Adipocyte (in vitro differentiated cells): ENCODE measurements around the gene STK32A.

Source experiments
- DNase-seq: peaks from one replicate; pipeline ENCODE4 v3.0.0-alpha.2; 2015; ENCODE audit warnings: low read depth
- H3K27me3 ChIP-seq: replicated peaks from 2 replicates; pipeline ENCODE4 v1.7.0; 2013; ENCODE audit warnings: mild to moderate bottlenecking, low read length, moderate library complexity; ENCODE audit not compliant: control insufficient read depth, insufficient read depth
- H3K36me3 ChIP-seq: 2 replicates; pipeline ENCODE4 v1.7.0; 2013; ENCODE audit warnings: low read length, mild to moderate bottlenecking, moderate library complexity; ENCODE audit not compliant: control insufficient read depth, insufficient read depth, severe bottlenecking
- H3K4me1 ChIP-seq: 2 replicates; pipeline ENCODE4 v1.7.0; 2013; ENCODE audit warnings: mild to moderate bottlenecking, low read length, moderate library complexity; ENCODE audit not compliant: control insufficient read depth, insufficient read depth
- H3K4me3 ChIP-seq: 2 replicates; pipeline ENCODE4 v1.7.0; 2013; ENCODE audit warnings: mild to moderate bottlenecking, low read length, moderate library complexity
- H3K9ac ChIP-seq: 2 replicates; pipeline ENCODE4 v1.7.0; 2013; ENCODE audit warnings: mild to moderate bottlenecking, low read length, moderate library complexity
- H3K9me3 ChIP-seq: 2 replicates; pipeline ENCODE4 v1.7.0; 2013; ENCODE audit warnings: mild to moderate bottlenecking, low read length, moderate library complexity; ENCODE audit not compliant: control insufficient read depth

STK32A gene

DNA sequence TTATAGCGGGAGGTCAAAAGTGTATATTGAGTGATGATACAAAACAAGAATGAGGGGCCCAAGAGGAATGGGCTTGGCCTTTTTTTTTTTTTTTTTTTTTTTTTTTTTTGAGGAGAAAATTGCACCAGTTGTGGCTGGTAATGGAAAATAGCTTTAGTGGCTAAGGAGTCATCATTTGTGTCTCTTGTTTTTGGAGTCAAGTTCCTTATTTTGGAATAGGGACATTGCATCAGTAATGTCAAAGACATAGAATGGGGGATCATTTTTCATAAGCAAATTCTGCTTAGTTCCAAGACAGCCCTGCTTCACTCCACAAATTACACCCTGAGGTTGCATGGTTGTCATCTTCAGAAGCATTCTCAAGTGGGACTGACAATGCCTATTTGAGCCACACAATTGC lies 137.4 kb downstream of the STK32A start:
- no peaks in the 10 kb centered on the region for H3K36me3 ChIP-seq
- H3K4me1 ChIP-seq: peaks cover 4% of the 10 kb centered on the region
- no peaks in the 10 kb centered on the region for H3K9me3 ChIP-seq
- no peak for DNase-seq
- no peak overlapping the region for H3K4me3 ChIP-seq
- H3K9ac ChIP-seq: no peak overlapping the region
- no peaks in the 10 kb centered on the region for H3K27me3 ChIP-seq

DNA sequence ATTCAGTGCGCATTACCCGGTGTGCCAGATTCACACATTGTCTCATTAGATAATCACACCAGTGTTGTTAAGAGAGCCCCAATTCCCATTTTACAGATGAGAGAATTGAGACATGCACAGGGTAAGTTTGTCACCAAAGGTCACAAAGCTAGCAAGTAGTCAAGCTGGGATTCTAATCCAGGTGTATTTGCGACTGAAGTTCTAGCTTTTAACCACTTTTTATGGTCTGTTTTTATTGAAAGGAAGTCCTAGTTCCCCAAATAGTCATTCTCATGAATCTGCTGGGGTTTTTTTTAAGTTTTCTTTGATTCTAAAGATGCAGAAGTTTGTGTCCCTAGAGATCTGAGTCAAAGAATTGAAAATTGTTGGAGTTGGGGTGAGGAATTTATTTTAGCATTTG lies 138.5 kb downstream of the STK32A start:
- H3K27me3 ChIP-seq: no peaks in the 10 kb centered on the region
- H3K36me3 ChIP-seq: no peaks in the 10 kb centered on the region
- H3K9me3 ChIP-seq: peaks cover 1% of the 10 kb centered on the region
- no peak overlapping the region for H3K4me3 ChIP-seq
- no peak for DNase-seq
- H3K9ac ChIP-seq: no peak overlapping the region
- H3K4me1 ChIP-seq: peaks cover 4% of the 10 kb centered on the region

DNA sequence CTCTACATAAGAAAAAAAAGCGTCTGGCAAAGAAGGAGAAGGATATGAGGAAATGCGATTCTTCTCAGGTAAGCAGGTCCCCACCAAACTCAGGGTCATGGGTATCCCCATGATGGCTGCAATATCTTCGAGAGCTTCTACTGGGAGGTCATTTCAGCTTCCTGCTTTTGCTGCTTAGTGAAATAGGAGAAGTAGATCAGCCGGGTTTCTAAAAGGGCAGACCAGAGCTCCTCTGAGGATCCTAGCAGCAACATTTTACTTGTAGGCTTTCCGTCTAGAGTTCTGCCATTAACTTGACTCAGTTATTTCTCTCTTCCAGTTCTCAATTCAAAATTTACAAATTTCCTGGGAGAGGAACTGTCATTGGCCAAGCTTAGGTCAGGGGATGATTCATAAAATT lies 140.3 kb downstream of the STK32A start:
- DNase-seq: no peak
- H3K9ac ChIP-seq: no peak overlapping the region
- no peak overlapping the region for H3K4me3 ChIP-seq
- H3K9me3 ChIP-seq: peaks cover 4% of the 10 kb centered on the region
- H3K36me3 ChIP-seq: no peaks in the 10 kb centered on the region
- H3K4me1 ChIP-seq: peaks cover under 1% of the 10 kb centered on the region
- no peaks in the 10 kb centered on the region for H3K27me3 ChIP-seq

DNA sequence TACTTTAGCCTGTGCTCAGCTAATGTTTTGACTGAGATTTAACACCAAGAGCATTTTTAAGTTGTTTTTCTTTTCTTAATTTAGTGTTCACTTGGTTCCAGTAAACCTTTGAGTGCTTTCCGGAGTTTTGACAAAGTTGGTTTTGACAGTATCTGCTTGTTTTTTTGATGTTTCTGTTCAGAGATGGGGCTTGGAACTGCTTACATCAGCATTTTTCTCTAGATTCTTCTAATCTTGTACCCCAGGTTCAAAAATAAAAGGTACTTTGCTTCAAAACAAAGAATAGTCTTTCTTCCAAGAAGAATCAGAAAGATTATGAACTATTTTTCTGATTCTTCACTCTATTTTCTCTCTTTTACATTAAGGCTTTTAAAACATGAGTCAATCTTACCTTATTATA lies 142.9 kb downstream of the STK32A start:
- no peak for DNase-seq
- no peaks in the 10 kb centered on the region for H3K4me1 ChIP-seq
- H3K27me3 ChIP-seq: no peaks in the 10 kb centered on the region
- H3K9me3 ChIP-seq: peaks cover 4% of the 10 kb centered on the region
- H3K9ac ChIP-seq: no peak overlapping the region
- H3K4me3 ChIP-seq: no peak overlapping the region
- no peaks in the 10 kb centered on the region for H3K36me3 ChIP-seq

DNA sequence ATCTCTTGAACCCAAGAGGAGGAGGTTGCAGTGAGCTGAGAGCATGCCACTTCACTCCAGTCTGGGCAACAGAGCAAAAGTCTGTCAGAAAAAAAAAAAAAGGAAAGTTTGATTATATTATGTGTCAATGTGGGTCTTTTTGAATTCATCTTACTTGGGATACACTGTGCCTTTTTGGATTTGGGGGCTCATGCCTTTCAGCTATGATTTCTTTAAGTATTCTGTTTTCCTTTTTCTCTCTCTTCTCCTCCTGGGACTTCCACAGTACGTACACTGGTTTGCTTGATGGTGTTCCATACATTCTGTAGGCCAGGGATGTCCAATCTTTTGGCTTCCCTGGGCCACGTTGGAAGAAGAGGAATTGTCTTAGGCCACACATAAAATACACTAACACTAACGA lies 146.7 kb downstream of the STK32A start:
- H3K27me3 ChIP-seq: no peaks in the 10 kb centered on the region
- H3K36me3 ChIP-seq: no peaks in the 10 kb centered on the region
- H3K9ac ChIP-seq: no peak overlapping the region
- H3K4me1 ChIP-seq: no peaks in the 10 kb centered on the region
- H3K4me3 ChIP-seq: no peak overlapping the region
- DNase-seq: no peak
- H3K9me3 ChIP-seq: peaks cover 4% of the 10 kb centered on the region

- Histone ChIP-seq H3K4me1 (no peaks in the 10 kb centered on the region), H3K27me3 (no peaks in the 10 kb centered on the region), H3K4me3 (peak overlapping the region; percentile 79), H3K36me3 (no peaks in the 10 kb centered on the region), H3K9ac (peak overlapping the region; percentile 62), H3K9me3 (peaks cover 4% of the 10 kb centered on the region)
- DNase-seq: no peak
Observed at GRCh38 chr5:147382776-147383175, 147.9 kb downstream of the STK32A start.

- H3K4me3 ChIP-seq: no peak overlapping the region
- no peaks in the 10 kb centered on the region for H3K27me3 ChIP-seq
- H3K9ac ChIP-seq: no peak overlapping the region
- no peaks in the 10 kb centered on the region for H3K4me1 ChIP-seq
- no peaks in the 10 kb centered on the region for H3K9me3 ChIP-seq
- H3K36me3 ChIP-seq: no peaks in the 10 kb centered on the region
- DNase-seq: no peak
Observed at GRCh38 chr5:147384346-147385193, 149.7 kb downstream of the STK32A start.

- no peak overlapping the region for H3K9ac ChIP-seq
- no peaks in the 10 kb centered on the region for H3K27me3 ChIP-seq
- no peak overlapping the region for H3K4me3 ChIP-seq
- no peaks in the 10 kb centered on the region for H3K9me3 ChIP-seq
- no peaks in the 10 kb centered on the region for H3K36me3 ChIP-seq
- peaks cover 10% of the 10 kb centered on the region for H3K4me1 ChIP-seq
- DNase-seq: no peak
Observed at GRCh38 chr5:147387109-147387508, 152.3 kb downstream of the STK32A start.

DNA sequence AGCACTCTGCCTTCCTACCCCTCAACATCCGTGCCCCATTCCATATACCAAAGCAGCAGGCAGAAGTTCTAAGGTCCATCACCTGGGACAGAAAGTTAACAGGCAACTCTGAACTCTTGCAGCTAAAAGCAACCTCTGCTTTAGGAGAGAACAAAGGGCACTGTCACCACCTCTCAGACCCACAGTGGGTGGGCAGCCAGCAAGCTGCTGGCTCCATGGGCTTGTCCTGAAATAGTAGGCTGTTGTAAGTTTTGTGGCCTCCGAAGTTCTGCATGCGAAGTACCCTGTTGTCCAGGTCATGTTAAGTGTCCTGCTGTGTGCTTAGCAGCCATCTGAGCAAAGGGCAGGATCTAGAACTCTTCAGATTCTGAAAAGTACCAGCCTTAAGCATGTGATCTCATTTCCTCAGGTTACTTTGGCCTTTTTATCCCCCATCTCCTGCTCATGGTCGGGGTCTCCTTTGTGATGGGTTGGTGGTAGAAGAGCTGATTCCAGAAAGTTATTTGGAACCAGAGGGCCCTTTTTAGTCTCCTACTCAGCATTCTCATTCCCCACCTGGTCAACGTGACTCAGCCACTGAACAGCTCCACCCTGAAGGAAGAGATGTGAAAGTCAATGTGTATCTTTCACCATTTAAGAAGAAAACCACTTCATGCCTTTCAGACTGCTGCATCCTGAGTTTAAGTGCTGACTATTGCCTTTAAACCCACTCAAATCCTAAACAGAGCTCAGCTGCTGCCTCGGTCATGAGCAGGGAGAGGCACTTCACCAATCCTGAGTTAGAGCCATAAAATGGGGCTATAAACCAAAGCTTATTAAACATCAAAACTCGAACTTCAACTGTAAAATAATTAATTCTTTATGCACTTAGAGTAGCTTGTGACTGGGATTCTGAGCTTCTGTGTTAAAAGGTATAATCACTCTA lies 153.6 kb downstream of the STK32A start:
- no peak for DNase-seq
- peaks cover 12% of the 10 kb centered on the region for H3K4me1 ChIP-seq

GRCh38 chr5:147390654-147391225 lies 155.9 kb downstream of the STK32A start:
- H3K4me1 ChIP-seq: peaks cover 16% of the 10 kb centered on the region
- no peak overlapping the region for H3K4me3 ChIP-seq
- DNase-seq: no peak
- H3K36me3 ChIP-seq: no peaks in the 10 kb centered on the region
- no peaks in the 10 kb centered on the region for H3K9me3 ChIP-seq
- H3K27me3 ChIP-seq: no peaks in the 10 kb centered on the region
- no peak overlapping the region for H3K9ac ChIP-seq

More for the DNA sequence above, 153.6 kb downstream of the STK32A start:
- Histone ChIP-seq H3K36me3 (no peaks in the 10 kb centered on the region), H3K27me3 (no peaks in the 10 kb centered on the region), H3K9ac (no peak overlapping the region), H3K4me3 (no peak overlapping the region), H3K9me3 (no peaks in the 10 kb centered on the region)

DNA sequence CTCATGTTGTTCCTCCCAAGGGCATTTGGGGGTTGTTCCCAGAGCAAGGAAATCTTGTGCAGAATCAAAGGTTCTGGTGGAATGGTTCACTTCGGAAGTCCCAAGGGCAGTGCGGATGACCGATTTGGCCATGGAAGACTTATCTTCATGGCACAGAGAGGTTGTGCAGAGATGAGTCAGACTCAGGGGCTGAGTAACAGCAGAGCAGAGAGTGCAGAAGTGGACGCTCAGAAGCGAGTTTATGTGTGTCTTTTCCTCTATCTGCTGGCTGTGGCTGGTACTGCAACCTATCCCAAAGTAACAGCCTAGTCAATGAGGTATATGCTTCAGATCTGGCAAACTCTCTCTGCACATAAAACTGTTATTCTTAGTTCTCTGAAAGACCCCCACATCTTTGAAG lies 157.0 kb downstream of the STK32A start:
- Histone ChIP-seq H3K9me3 (no peaks in the 10 kb centered on the region), H3K9ac (peak overlapping the region; percentile 17), H3K36me3 (no peaks in the 10 kb centered on the region), H3K4me1 (peaks cover 24% of the 10 kb centered on the region), H3K27me3 (no peaks in the 10 kb centered on the region), H3K4me3 (no peak overlapping the region)
- peak; percentile 34 for DNase-seq
